Measurements from ENCODE around the gene SERPIND1.
"Not testable (repeated sequence)": the region's sequence is repeated elsewhere in the genome, so short reads cannot be mapped to it uniquely, and the experiment has no call there.

The SERPIND1 gene

DNA sequence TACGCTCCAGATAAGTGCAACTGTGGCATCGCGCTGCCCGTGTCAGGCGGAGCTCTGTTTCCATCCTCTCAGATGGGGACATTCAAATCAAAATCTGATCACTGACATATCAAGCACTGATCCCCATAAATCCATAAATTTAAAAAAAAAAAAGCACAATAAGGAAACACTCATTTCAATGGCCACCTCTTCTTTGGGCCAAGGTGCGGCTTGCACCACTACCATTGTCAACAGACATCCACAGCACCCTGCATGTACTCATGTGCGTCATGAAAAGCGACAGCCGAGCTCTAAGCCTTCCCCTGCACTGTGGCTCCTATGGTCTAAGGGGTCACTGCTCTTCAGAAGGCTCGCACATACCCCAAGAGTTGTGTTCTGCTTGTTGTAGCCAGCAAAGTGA, 26.7 kb upstream of the SERPIND1 start:
- no peak for DNase-seq

DNA sequence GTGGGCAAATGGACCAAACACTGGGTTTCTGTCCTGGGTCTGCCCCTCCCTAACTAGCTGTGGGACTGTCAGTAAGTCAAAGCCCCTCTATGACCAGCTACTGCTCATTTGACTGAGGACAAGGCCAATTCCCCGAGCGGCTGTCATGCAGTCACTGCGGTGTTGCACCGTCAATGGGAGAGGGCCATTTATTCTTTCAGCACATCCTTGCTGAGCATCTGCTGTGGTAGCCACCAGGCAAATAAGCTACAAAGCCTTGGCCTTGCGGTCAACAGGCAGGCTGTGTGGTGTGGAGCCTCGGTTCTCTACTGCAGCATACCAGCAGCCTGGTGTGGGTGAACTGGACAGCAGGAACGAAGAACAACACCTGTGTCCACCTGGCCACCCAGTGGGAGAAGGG, 25.8 kb upstream of the SERPIND1 start:
- DNase-seq = no peak

DNA sequence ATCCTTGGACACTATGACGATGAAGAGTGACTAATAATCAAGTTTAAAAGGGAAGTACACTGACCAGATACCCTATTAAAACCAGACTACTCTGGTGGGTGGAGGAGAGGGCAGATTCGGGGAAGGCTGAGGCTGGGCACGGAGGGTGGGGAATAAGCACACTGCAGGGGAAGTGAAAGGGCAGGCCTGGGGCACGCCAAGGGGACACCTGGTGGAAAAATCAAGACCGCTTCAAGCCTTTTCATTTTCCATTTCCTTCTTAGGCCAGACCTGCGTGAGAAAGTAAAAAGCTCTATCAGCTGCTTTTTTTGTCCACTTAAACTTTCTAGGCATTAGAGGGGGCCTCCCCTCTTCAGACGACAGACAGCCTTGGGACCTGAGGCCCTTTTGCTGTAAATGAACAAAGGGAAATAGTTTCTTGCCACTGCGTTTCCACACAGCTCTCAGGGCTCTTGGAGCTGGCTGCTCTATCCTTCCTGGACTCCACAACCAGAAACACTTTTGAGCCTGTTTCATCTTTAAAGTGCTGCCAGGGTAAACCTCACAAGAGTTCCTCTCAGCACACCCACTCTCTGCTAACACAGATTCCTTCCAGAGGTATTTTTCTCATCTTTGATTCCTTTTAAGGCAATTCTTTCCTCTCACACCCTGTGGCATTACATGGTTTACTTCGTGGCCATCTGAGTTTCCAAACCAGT, 25.0 kb upstream of the SERPIND1 start:
- no peak for DNase-seq

DNA sequence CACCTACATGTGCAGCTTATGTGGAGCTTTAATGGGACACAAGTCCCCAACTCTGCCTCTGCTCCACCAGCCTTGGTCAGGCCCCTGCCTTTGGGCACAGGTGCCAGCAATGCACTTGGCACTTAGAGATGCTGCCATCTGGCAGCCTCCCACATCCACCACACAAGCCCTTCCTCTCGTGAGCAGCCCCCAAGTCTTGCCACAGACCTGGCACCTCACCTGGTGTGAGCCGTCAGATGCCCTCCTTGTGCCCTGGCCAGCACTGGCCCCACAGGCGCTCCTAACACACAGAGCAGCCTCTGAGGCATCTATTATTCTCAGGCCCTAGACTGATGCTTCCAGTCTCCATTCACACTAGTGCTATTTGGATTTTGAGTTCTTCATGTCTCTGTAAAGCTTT, 24.5 kb upstream of the SERPIND1 start:
- DNase-seq = no peak

DNA sequence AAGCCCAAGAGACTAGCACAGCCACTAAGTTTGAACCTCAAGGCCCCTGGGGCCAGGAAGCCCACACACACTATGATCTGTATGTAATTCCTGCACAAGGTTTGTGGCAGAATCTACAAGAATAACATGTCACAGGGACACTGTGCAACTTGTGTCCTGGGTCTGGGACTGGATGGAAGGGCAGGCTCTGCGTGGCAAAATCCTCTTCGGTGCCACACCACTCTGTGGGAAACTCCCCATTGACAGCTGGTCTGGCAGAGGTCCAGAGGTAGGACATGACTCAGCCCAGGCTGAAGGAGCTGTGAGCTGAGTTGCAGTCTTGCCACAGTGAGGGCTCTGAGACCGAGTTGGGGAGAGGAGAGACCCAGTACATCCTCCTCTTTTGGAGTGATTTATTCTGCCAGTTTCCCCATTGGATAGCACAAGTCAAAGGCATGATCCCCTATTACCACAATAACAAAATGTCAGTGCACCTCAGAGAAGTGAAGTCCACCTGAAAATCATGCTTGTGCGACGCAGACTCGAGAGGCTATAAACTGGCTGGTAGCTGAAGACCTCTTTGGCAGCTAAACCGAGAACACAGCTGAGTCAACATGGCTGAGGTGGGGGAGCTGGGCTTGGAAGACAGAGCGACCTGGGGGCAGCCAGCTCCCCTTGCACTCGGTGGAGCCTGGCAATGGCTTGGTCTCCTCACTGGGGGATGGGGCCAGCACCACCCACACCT, 23.3 kb upstream of the SERPIND1 start:
- DNase-seq = no peak

GRCh38 chr22:20751185-20751851, 22.6 kb upstream of the SERPIND1 start:
- no peak for DNase-seq

DNA sequence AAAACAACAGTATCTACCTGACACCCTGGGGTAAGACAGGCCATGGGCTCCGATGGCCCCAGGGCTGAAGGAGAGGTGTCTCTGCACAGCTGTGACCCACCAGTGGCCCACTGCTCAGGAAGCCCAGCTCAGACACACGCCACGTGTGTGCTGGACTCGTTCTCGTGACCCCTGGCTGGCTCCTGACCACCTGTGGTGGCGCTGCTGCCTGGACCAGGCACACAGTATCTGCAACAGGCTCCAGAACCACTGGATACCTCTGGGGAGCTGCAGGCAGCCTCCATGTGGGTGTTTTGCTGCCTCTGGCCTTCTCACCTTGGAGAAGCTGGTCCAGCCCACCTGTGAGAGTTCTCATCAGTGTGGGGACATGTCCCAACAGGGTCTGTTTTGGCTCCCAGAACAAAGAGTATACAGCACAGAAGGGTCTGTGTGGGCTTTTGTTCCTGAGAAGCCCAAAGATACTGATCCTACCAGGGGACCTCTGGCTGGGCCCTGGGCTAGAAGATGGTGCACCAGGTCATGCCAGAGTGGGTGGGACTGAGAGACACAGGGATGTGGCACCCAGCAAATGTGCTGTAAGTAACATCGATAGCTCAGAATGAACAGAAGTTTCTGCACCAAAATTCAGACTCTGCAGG, 21.7 kb upstream of the SERPIND1 start:
- no peak for DNase-seq

- DNase-seq = no peak
Measured at GRCh38 chr22:20752873-20753272, 21.0 kb upstream of the SERPIND1 start.

DNA sequence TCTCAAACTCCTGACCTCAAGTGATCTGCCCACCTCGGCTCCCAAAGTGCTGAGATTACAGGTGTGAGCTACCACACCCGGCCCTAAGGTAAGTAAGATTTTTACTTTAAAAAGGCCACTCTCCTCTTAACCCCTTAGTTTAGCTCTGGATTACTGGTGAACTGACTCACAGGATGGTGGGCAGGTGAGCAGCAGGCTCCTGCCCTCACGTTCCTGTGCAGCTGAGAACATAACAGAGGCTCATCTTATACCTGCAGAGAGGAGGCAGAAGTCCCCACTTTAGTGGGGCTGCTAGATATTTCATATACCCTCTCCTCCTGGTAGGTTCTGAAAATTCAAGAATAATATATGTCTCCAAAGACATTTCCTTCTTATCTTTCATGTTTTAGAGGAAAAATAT, 17.1 kb upstream of the SERPIND1 start:
- no peak for DNase-seq

DNA sequence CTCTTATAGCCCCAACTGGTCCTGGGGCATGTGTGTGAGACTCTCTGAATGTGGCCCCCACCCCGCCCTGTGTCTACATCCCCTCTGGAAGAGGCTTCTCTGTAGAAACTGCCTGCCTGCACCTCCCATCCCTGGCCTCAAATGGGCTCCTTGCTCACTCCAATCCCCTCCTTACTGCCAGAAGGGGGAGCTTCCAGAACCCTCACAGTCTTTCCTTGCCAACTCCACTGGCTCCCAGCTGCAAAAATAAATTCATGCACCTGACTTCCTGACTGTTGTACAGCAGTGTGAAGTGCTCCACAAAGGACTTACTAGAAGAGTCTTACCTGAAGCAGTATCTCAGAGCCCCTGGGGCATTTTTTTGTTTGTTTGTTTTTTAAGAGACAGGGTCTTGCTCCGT, 15.2 kb upstream of the SERPIND1 start:
- no peak for DNase-seq

DNA sequence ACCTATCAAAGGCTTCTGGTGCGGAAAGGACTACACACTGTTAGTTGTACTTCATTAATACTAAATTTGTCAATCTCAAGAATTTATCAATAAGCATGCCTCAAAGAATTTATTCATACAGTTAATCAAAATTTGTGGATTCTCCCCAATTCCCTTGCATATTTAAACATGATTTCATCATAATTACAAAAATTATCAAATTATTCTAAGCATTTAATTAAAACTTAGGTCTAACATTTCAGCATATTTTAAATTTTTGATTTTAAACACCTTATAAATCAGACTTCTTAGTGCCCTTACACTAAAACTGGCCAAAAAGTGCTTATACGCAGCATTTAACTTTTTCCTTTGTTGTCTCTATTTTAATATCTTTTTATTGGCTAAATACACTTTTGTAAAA, 13.8 kb upstream of the SERPIND1 start:
- no peak for DNase-seq

DNA sequence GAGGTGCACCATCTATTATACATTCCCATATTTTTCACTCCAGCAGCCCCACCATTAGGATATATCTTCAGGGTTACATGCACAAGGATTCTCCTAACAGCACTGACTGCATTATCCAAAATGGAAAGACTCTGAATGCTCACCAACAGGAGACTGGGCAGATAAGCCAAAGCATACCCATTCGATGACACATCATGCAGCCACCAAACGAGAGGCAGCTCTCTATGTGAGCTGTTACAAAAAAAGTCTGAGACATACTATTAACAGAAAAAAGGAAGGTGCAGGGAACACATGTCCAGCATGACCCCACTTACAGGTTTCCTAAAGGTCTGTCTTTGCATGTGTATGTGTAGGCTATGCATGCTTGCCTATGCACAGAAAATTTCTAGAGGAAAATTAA, 12.4 kb upstream of the SERPIND1 start:
- no peak for DNase-seq

- no peak for DNase-seq
Measured at GRCh38 chr22:20762233-20762796, 11.6 kb upstream of the SERPIND1 start.

DNA sequence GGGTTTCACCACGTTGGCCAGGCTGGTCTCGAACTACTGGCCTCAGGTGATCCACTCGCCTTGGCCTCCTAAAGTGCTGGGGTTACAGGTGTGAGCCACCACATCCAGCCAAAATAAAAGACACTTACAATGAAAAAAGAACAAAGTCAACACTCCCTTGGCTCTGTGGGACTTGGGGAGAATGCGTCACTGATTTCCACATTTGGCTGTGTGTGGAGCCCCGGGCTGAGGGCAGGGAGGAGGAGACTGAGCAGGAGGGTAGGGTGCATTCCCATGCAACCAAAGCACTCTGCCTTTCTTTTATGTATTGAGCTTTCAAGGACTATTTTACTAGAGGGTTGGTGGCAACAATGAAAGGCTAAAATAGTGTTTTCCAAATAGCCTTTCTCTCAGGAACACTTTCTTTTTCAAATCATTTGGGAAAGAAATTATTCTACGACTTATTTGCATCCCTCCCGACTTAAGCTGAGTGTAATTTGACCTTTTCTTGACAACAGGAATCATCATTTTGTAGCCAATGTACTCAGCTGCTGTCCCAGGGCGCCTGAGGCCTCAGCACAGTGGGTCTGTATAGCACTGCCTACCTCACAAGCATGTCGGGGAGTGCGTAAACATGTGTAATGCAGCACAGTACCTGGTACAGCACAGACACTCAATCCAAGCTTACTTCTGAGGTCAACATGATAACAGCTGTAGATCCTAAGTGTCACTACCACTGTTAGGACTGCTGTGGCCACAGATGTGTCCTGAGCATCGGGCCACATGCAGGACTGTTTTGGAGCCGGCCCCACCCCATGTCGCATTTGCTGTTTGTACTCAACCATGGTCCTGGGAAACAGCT, 10.1 kb upstream of the SERPIND1 start:
- DNase-seq = no peak

DNA sequence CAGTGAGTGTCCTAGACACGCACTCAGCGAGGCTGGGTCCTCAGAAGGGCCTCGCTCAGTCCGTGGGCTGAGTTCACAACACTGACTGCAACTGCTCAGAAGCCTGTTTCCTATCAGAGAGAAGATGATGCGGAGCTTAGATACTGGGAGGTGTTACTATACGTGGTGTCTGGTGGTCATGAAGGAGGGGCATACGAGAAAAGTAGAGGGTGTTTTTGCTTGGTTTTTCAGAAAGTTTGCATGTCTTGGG, 9.5 kb upstream of the SERPIND1 start:
- no peak for DNase-seq

- no peak for DNase-seq
Measured at GRCh38 chr22:20764729-20765128, 9.2 kb upstream of the SERPIND1 start.

GRCh38 chr22:20765938-20766337, 8.0 kb upstream of the SERPIND1 start:
- DNase-seq = no peak

DNA sequence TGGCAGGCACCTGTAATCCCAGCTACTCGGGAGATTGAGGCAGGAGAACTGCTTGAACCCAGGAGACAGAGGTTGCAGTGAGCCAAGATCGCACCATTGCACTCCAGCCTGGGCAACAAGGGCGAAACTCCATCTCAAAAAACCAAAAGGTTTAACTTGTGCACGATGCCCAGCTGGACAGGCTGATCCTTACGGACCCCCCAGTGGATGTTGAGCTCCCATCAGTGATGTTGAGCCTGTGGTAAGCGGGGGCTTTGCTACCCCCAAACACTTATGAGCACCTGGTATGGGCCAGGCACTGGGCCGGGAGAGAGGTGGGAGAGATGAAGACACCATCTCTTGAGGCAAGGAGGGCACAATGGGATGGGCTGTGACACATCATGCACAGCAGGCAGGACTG, 7.4 kb upstream of the SERPIND1 start:
- no peak for DNase-seq

GRCh38 chr22:20769496-20769826, 4.5 kb upstream of the SERPIND1 start:
- not testable (repeated sequence) for DNase-seq

GRCh38 chr22:20771918-20772625, 1.8 kb upstream of the SERPIND1 start:
- DNase-seq = no peak

DNA sequence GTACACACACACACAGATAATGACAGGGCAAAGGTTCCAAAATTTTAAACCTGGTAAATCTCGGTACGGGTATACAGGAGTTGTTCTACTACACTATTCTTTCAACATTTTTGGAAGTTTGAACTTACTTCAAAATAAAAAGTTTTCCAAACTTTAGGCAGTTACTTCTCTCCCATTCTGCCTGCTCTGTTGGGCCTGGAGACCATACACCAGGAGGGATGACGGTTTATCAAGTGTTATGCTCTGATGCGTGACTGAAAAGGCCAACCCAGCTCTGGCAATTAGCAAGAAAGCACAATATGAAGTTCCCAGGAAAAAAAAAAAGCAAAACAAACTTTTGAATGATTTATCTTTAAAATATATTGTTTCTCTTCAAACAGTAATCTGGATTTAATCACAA, 969 bp downstream of the SERPIND1 start:
- DNase-seq = no peak

GRCh38 chr22:20775342-20775895, 1.5 kb downstream of the SERPIND1 start:
- DNase-seq = no peak
